DOHH2 (cell line): ENCODE results near the gene AEBP1.

Experiments
- H3F3A ChIP-seq: fragments of 200-600 bp; sonication (generic), shearing (Covaris generic); 2 replicates; pipeline ENCODE4 v1.6.0; 2016; ENCODE audit warnings: antibody characterized with exemption, mild to moderate bottlenecking; ENCODE audit not compliant: control insufficient read depth, insufficient read depth
- H3K27ac ChIP-seq: fragments of 200-600 bp; sonication (generic); 2 replicates; pipeline ENCODE4 v1.5.1; 2014; ENCODE audit warnings: low read depth, mild to moderate bottlenecking, low read length, moderate library complexity
- H3K27me3 ChIP-seq: fragments of 200-600 bp; sonication (generic); 2 replicates; pipeline ENCODE4 v1.6.1; 2014; ENCODE audit warnings: mild to moderate bottlenecking, low read length, mixed read lengths; ENCODE audit not compliant: control insufficient read depth
- H3K36me3 ChIP-seq: fragments of 200-600 bp; sonication (generic); 2 replicates; pipeline ENCODE4 v1.6.1; 2014; ENCODE audit warnings: mild to moderate bottlenecking, low read length, moderate library complexity, mixed read lengths; ENCODE audit not compliant: control insufficient read depth
- H3K4me1 ChIP-seq: fragments of 200-600 bp; sonication (generic); 2 replicates; pipeline ENCODE4 v1.6.1; 2014; ENCODE audit warnings: mild to moderate bottlenecking, low read length, mixed read lengths; ENCODE audit not compliant: control insufficient read depth
- H3K4me2 ChIP-seq: fragments of 200-600 bp; sonication (generic); 2 replicates; pipeline ENCODE4 v1.6.0; 2014; ENCODE audit warnings: mild to moderate bottlenecking, low read length, moderate library complexity
- H3K4me3 ChIP-seq: fragments of 200-600 bp; sonication (generic); 2 replicates; pipeline ENCODE4 v1.5.1; 2014; ENCODE audit warnings: mild to moderate bottlenecking, low read length, mixed read lengths
- H3K79me2 ChIP-seq: fragments of 200-600 bp; sonication (generic); 2 replicates; pipeline ENCODE4 v1.6.1; 2014; ENCODE audit warnings: mild to moderate bottlenecking, low read length, mixed read lengths; ENCODE audit not compliant: control insufficient read depth
- H3K9me2 ChIP-seq: fragments of 200-600 bp; sonication (generic); replicated peaks from 2 replicates; pipeline ENCODE4 v1.6.1; 2014; ENCODE audit warnings: mild to moderate bottlenecking, low read length, mixed read lengths; ENCODE audit not compliant: control insufficient read depth
- H3K9me3 ChIP-seq: fragments of 200-600 bp; sonication (generic); 2 replicates; pipeline ENCODE4 v1.6.1; 2014; ENCODE audit warnings: antibody characterized with exemption, low read length, mixed read lengths; ENCODE audit not compliant: control insufficient read depth, insufficient read depth
- H4K20me1 ChIP-seq: fragments of 200-600 bp; sonication (generic); 2 replicates; pipeline ENCODE4 v1.6.0; 2014; ENCODE audit warnings: low read depth, mild to moderate bottlenecking, antibody characterized with exemption, low read length, moderate library complexity; ENCODE audit not compliant: control insufficient read depth, insufficient read depth
- CTCF ChIP-seq: fragments of 200-600 bp; sonication (generic); IDR thresholded peaks from one replicate; pipeline ENCODE4 v1.5.1; 2014; ENCODE audit warnings: antibody characterized with exemption, mild to moderate bottlenecking, low read depth, low read length; ENCODE audit not compliant: poor library complexity, severe bottlenecking
- EZH2phosphoT487 ChIP-seq: fragments of 200-600 bp; sonication (generic); IDR thresholded peaks from 2 replicates; pipeline ENCODE4 v1.6.1; 2017; ENCODE audit warnings: borderline replicate concordance, mild to moderate bottlenecking, antibody characterized with exemption, low read length, moderate library complexity, mixed read lengths

Gene AEBP1

DNA sequence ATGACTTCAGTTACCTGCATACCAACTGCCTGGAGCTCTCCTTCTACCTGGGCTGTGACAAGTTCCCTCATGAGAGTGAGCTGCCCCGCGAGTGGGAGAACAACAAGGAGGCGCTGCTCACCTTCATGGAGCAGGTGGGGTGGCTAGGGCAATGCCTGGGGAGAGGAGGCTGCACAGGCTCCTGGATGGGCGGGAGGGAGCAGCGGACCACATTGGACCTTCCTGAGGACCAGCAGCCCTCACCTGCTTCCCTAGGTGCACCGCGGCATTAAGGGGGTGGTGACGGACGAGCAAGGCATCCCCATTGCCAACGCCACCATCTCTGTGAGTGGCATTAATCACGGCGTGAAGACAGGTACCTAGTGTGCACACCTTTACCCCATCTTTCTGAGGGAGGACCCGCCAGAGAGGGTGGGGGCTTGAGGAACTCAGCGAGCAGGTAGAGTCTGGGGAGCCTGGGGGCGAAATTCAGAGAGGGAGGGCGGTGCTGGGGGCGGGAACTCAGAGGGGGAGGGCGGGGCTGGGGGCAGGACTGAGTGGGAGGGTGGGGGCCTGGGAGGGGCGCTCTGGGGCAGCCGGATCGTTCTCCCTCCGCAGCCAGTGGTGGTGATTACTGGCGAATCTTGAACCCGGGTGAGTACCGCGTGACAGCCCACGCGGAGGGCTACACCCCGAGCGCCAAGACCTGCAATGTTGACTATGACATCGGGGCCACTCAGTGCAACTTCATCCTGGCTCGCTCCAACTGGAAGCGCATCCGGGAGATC is 9.0 kb downstream of the AEBP1 start:
- H3K4me1 ChIP-seq: no peaks in the 10 kb centered on the region
- no peaks in the 10 kb centered on the region for H3F3A ChIP-seq
- no peak for TF ChIP-seq CTCF
- TF ChIP-seq EZH2phosphoT487: no peak
- no peaks in the 10 kb centered on the region for H3K9me3 ChIP-seq
- H3K27me3 ChIP-seq: no peaks in the 10 kb centered on the region
- peaks cover 47% of the 10 kb centered on the region for H3K36me3 ChIP-seq
- no peak overlapping the region for H3K4me3 ChIP-seq
- no peaks in the 10 kb centered on the region for H3K9me2 ChIP-seq
- no peak overlapping the region for H3K27ac ChIP-seq
- H3K79me2 ChIP-seq: peaks cover 9% of the 10 kb centered on the region
- H4K20me1 ChIP-seq: no peaks in the 10 kb centered on the region
- no peak overlapping the region for H3K4me2 ChIP-seq

GRCh38 chr7:44113764-44114354 is 9.7 kb downstream of the AEBP1 start:
- TF ChIP-seq EZH2phosphoT487 (no peak), CTCF (no peak)
- peaks cover 10% of the 10 kb centered on the region for H3K79me2 ChIP-seq
- H3K9me3 ChIP-seq: no peaks in the 10 kb centered on the region
- no peaks in the 10 kb centered on the region for H3F3A ChIP-seq
- no peaks in the 10 kb centered on the region for H3K4me1 ChIP-seq
- no peak overlapping the region for H3K4me3 ChIP-seq
- H3K36me3 ChIP-seq: peaks cover 51% of the 10 kb centered on the region
- no peak overlapping the region for H3K27ac ChIP-seq
- H3K27me3 ChIP-seq: no peaks in the 10 kb centered on the region
- H4K20me1 ChIP-seq: no peaks in the 10 kb centered on the region
- no peak overlapping the region for H3K4me2 ChIP-seq
- H3K9me2 ChIP-seq: no peaks in the 10 kb centered on the region

- H4K20me1 ChIP-seq: no peaks in the 10 kb centered on the region
- H3K79me2 ChIP-seq: peaks cover 19% of the 10 kb centered on the region
- H3K9me2 ChIP-seq: no peaks in the 10 kb centered on the region
- H3K36me3 ChIP-seq: peaks cover 60% of the 10 kb centered on the region
- H3K4me3 ChIP-seq: no peak overlapping the region
- no peaks in the 10 kb centered on the region for H3K9me3 ChIP-seq
- TF ChIP-seq EZH2phosphoT487 (no peak), CTCF (no peak)
- no peaks in the 10 kb centered on the region for H3K27me3 ChIP-seq
- H3K4me2 ChIP-seq: no peak overlapping the region
- H3K4me1 ChIP-seq: 0 out of 2 replicates have a peak, but pooled peaks cover 3% of the 10 kb centered on the region
- no peaks in the 10 kb centered on the region for H3F3A ChIP-seq
- H3K27ac ChIP-seq: no peak overlapping the region
Observed at GRCh38 chr7:44114586-44115310, 10.6 kb downstream of the AEBP1 start.
